K562 (cell line): Measurements from ENCODE around the gene SHB. TPM values are rescaled to one million over a fixed set of nuclear protein-coding genes. Genes with fewer than 3 reads are reported as not detected.

ENCODE experiments used
- BACH1 ChIP-seq: fragments of 200-800 bp; sonication (Bioruptor generic); IDR thresholded peaks from 2 replicates; pipeline ENCODE4 v1.6.1; 2016; ENCODE audit warnings: missing genetic modification characterization, missing compliant biosample characterization
- GTF2F1 ChIP-seq: IDR thresholded peaks from 2 replicates; pipeline ENCODE4 v1.6.1; 2011; ENCODE audit warnings: low read depth, low read length, improper control_type of control experiment
- LARP7 ChIP-seq: fragments of 450-650 bp; IDR thresholded peaks from 2 replicates; pipeline ENCODE4 v1.6.1; 2016
- LCOR ChIP-seq: sonication (generic); formaldehyde crosslinking; IDR thresholded peaks from 2 replicates; pipeline ENCODE4 v1.8.0; 2022; ENCODE audit warnings: mild to moderate bottlenecking, missing genetic modification reagents
- NFYB ChIP-seq: IDR thresholded peaks from 2 replicates; pipeline ENCODE4 v1.6.1; 2011; ENCODE audit warnings: mild to moderate bottlenecking, moderate library complexity; ENCODE audit not compliant: insufficient read length; ENCODE audit errors: extremely low read depth
- PCBP1 ChIP-seq: fragments of 200-400 bp; formaldehyde crosslinking; IDR thresholded peaks from 2 replicates; pipeline ENCODE4 v1.6.1; 2018; ENCODE audit warnings: mild to moderate bottlenecking, low read depth, low read length; ENCODE audit not compliant: poor library complexity, severe bottlenecking
- POLR2A ChIP-seq: fragments of 450-650 bp; conservative IDR thresholded peaks from 2 replicates; pipeline ENCODE4 v1.6.1; 2016
- RFX7 ChIP-seq: fragments of 250-450 bp; sonication (Bioruptor Pico); IDR thresholded peaks from 2 replicates; pipeline ENCODE4 v1.5.1; 2021; ENCODE audit warnings: mild to moderate bottlenecking
- SMARCA4 ChIP-seq: fragments of 450-650 bp; IDR thresholded peaks from 2 replicates; pipeline ENCODE4 v1.6.1; 2016
- SMARCB1 ChIP-seq: IDR thresholded peaks from 2 replicates; pipeline ENCODE4 v1.6.1; 2011; ENCODE audit warnings: improper control_type of control experiment, low read depth; ENCODE audit not compliant: insufficient read length
- SP2 ChIP-seq: IDR thresholded peaks from 2 replicates; pipeline ENCODE4 v1.6.1; 2011; ENCODE audit warnings: mild to moderate bottlenecking, low read depth, low read length, moderate library complexity; ENCODE audit not compliant: poor library complexity, severe bottlenecking; ENCODE audit errors: extremely low read depth
- XRCC3 ChIP-seq: fragments of 450-650 bp; IDR thresholded peaks from 2 replicates; pipeline ENCODE4 v1.6.1; 2017; ENCODE audit warnings: mild to moderate bottlenecking, moderate library complexity
- ZKSCAN1 ChIP-seq: fragments of 150-350 bp; IDR thresholded peaks from 2 replicates; pipeline ENCODE4 v1.6.1; 2016; ENCODE audit warnings: low read depth, low read length
- ZNF408 ChIP-seq: fragments of 250-450 bp; sonication (Bioruptor Pico); IDR thresholded peaks from 2 replicates; pipeline ENCODE4 v1.4.0; 2020; ENCODE audit warnings: low read depth, mild to moderate bottlenecking, moderate library complexity
- polyA plus RNA-seq, 8 experiments: library from polyadenylated mRNA; depleted of rRNA in 4 of 8; stranded (reverse) in 5 of 8; unstranded in 3 of 8; fragments of >200 nt; fragmentation: Nextera tagmentation in 2 of 8; fragmentation: Illumina TruSeq in 1 of 8; extraction: Ambion mirVana in 2 of 8; extraction: Trizol in 1 of 8; gene quantifications; 2 replicates each; pipeline versions ENCODE4 v1.2.1 to v1.2.3, GENCODE V29; 2011 to 2014; ENCODE audit warnings: inconsistent platforms in 1 of 8, missing spikeins in 1 of 8
- total RNA-seq, 7 experiments: library from RNA; depleted of rRNA in 6 of 7; stranded (reverse); fragments of >200 nt in 6 of 7; fragmentation: Illumina TruSeq in 2 of 7; extraction: Trizol in 2 of 7; gene quantifications; 2 replicates each; pipeline versions ENCODE4 v1.2.1 to v1.2.3, GENCODE V29; 2011 to 2021; ENCODE audit warnings: low replicate concordance in 1 of 7
- TF ChIP-seq, protein P1 (sequence below): conservative IDR thresholded peaks from 2 replicates; pipeline ENCODE4 v1.6.1; 2011; ENCODE audit warnings: low read depth, mild to moderate bottlenecking, low read length; ENCODE audit not compliant: control insufficient read depth
- TF ChIP-seq, protein P2 (sequence below): fragments of 450-650 bp; IDR thresholded peaks from 2 replicates; pipeline ENCODE4 v1.6.1; 2017; ENCODE audit warnings: antibody characterized with exemption, mild to moderate bottlenecking
- TF ChIP-seq, protein P3 (sequence below): fragments of 450-650 bp; formaldehyde crosslinking; IDR thresholded peaks from 2 replicates; pipeline ENCODE4 v1.4.0; 2020; ENCODE audit warnings: mild to moderate bottlenecking, moderate library complexity
- TF ChIP-seq, protein P4 (sequence below): fragments of 250-450 bp; sonication (Bioruptor Pico); IDR thresholded peaks from 2 replicates; pipeline ENCODE4 v1.5.0; 2021; ENCODE audit warnings: mild to moderate bottlenecking, borderline replicate concordance
- TF ChIP-seq, protein P5 (sequence below), 2 experiments: fragments of 200-800 bp in 1 of 2; sonication (Bioruptor generic) in 1 of 2; sonication (generic) in 1 of 2; formaldehyde crosslinking in 1 of 2; IDR thresholded peaks in 1 of 2; conservative IDR thresholded peaks in 1 of 2; 2 replicates each; pipeline versions ENCODE4 v1.5.0 to v1.6.1; 2016 to 2020; ENCODE audit warnings: missing compliant biosample characterization in 1 of 2, missing genetic modification characterization in 1 of 2, missing genetic modification reagents in 1 of 2

SHB gene
- total and polyA plus RNA-seq, 9 of the 15 experiments (the other 6 are each of a cell fraction or from before 2014, with no cell fraction given): 0.78 to 16.0 (median 5.3) TPM

DNA sequence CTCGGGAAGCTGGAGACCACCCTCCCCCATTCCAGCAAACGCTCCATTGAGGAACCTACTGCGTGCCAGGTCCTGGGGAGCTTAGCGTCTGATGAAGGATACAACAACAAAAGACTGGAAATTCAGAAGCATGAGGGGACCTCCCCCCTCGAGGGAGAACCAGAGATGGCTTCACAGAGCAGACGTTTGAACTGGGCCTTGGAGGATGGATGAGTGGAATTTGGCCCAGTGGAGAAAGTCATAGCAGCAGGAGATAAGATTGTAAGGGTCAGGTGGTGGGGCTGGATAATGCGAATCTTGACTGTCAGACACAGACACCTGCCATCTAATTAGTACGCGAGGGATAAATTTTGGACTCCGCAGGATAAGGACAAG lies 163.9 kb downstream of the SHB start (continued):
- TF ChIP-seq, protein P1, sequence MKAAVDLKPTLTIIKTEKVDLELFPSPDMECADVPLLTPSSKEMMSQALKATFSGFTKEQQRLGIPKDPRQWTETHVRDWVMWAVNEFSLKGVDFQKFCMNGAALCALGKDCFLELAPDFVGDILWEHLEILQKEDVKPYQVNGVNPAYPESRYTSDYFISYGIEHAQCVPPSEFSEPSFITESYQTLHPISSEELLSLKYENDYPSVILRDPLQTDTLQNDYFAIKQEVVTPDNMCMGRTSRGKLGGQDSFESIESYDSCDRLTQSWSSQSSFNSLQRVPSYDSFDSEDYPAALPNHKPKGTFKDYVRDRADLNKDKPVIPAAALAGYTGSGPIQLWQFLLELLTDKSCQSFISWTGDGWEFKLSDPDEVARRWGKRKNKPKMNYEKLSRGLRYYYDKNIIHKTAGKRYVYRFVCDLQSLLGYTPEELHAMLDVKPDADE: peak; percentile 54; the same call in 1 of the 2 replicates
- TF ChIP-seq, protein P2, sequence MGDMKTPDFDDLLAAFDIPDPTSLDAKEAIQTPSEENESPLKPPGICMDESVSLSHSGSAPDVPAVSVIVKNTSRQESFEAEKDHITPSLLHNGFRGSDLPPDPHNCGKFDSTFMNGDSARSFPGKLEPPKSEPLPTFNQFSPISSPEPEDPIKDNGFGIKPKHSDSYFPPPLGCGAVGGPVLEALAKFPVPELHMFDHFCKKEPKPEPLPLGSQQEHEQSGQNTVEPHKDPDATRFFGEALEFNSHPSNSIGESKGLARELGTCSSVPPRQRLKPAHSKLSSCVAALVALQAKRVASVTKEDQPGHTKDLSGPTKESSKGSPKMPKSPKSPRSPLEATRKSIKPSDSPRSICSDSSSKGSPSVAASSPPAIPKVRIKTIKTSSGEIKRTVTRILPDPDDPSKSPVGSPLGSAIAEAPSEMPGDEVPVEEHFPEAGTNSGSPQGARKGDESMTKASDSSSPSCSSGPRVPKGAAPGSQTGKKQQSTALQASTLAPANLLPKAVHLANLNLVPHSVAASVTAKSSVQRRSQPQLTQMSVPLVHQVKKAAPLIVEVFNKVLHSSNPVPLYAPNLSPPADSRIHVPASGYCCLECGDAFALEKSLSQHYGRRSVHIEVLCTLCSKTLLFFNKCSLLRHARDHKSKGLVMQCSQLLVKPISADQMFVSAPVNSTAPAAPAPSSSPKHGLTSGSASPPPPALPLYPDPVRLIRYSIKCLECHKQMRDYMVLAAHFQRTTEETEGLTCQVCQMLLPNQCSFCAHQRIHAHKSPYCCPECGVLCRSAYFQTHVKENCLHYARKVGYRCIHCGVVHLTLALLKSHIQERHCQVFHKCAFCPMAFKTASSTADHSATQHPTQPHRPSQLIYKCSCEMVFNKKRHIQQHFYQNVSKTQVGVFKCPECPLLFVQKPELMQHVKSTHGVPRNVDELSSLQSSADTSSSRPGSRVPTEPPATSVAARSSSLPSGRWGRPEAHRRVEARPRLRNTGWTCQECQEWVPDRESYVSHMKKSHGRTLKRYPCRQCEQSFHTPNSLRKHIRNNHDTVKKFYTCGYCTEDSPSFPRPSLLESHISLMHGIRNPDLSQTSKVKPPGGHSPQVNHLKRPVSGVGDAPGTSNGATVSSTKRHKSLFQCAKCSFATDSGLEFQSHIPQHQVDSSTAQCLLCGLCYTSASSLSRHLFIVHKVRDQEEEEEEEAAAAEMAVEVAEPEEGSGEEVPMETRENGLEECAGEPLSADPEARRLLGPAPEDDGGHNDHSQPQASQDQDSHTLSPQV: peak; percentile 21; the same call in 1 of the 2 replicates
- peak; percentile 64; the same call in 1 of the 2 replicates for TF ChIP-seq LCOR (CRISPR knock-in tag)
- no peak for TF ChIP-seq ZNF408 (CRISPR knock-in tag)
- TF ChIP-seq NFYB: no peak
- TF ChIP-seq SP2: no peak
- TF ChIP-seq, protein P3, sequence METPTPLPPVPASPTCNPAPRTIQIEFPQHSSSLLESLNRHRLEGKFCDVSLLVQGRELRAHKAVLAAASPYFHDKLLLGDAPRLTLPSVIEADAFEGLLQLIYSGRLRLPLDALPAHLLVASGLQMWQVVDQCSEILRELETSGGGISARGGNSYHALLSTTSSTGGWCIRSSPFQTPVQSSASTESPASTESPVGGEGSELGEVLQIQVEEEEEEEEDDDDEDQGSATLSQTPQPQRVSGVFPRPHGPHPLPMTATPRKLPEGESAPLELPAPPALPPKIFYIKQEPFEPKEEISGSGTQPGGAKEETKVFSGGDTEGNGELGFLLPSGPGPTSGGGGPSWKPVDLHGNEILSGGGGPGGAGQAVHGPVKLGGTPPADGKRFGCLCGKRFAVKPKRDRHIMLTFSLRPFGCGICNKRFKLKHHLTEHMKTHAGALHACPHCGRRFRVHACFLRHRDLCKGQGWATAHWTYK (CRISPR knock-in tag): no peak
- TF ChIP-seq, protein P4, sequence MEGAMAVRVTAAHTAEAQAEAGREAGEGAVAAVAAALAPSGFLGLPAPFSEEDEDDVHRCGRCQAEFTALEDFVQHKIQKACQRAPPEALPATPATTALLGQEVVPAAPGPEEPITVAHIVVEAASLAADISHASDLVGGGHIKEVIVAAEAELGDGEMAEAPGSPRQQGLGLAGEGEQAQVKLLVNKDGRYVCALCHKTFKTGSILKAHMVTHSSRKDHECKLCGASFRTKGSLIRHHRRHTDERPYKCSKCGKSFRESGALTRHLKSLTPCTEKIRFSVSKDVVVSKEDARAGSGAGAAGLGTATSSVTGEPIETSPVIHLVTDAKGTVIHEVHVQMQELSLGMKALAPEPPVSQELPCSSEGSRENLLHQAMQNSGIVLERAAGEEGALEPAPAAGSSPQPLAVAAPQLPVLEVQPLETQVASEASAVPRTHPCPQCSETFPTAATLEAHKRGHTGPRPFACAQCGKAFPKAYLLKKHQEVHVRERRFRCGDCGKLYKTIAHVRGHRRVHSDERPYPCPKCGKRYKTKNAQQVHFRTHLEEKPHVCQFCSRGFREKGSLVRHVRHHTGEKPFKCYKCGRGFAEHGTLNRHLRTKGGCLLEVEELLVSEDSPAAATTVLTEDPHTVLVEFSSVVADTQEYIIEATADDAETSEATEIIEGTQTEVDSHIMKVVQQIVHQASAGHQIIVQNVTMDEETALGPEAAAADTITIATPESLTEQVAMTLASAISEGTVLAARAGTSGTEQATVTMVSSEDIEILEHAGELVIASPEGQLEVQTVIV (CRISPR knock-in tag): no peak
- TF ChIP-seq BACH1 (tag): no peak
- TF ChIP-seq, protein P5, sequence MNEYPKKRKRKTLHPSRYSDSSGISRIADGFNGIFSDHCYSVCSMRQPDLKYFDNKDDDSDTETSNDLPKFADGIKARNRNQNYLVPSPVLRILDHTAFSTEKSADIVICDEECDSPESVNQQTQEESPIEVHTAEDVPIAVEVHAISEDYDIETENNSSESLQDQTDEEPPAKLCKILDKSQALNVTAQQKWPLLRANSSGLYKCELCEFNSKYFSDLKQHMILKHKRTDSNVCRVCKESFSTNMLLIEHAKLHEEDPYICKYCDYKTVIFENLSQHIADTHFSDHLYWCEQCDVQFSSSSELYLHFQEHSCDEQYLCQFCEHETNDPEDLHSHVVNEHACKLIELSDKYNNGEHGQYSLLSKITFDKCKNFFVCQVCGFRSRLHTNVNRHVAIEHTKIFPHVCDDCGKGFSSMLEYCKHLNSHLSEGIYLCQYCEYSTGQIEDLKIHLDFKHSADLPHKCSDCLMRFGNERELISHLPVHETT (CRISPR knock-in tag; conservative IDR thresholded peaks at IDR 0.05 in 1 of 2, IDR thresholded peaks at IDR 0.05 in 1 of 2): no peak
- TF ChIP-seq PCBP1: no peak
- no peak for TF ChIP-seq LARP7
- peak; percentile 88 for TF ChIP-seq SMARCA4
- no peak for TF ChIP-seq XRCC3
- TF ChIP-seq POLR2A: no peak
- TF ChIP-seq ZKSCAN1: peak; percentile 89
- TF ChIP-seq GTF2F1: no peak
- TF ChIP-seq SMARCB1: no peak
- no peak for TF ChIP-seq RFX7 (CRISPR knock-in tag)
